C4-2B (cell line): ENCODE results near the gene ATP11B.

Experiments used
- CTCF ChIP-seq: fragments of 450-650 bp; conservative IDR thresholded peaks from 2 replicates; pipeline ENCODE4 v1.5.1; 2017; ENCODE audit warnings: mild to moderate bottlenecking
- ZFX ChIP-seq: fragments of 450-650 bp; IDR thresholded peaks from 2 replicates; pipeline ENCODE4 v1.6.1; 2017

DNA sequence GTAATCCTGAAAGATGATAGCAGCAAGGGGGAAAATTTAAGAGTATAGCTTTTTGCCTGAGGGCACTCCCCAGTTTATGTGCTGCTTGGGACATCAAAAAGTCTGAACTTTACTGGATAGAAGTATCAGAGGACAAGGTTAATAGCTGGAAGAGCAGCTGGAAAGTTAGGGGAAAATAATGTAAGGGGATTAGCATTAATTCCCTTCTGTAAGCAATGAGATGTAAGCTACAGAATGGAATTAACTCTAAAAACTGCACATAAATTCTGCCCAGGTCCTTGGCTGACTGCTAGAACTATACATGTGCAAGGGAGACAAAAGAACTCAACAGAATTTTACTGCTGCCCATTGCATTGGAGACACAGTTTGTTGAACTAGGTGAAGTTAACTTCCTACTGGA is 55.6 kb downstream of the ATP11B start:
- TF ChIP-seq CTCF = no peak
- TF ChIP-seq ZFX = no peak
